GM18502 (cell line): Measurements from ENCODE around the gene ANO2.

Source experiments
- ATAC-seq: cut with Tn5 transposase; IDR thresholded peaks from one replicate; pipeline ENCODE4 v1.9.1; 2021; ENCODE audit warnings: mild to moderate bottlenecking; ENCODE audit not compliant: unreplicated experiment, poor library complexity

Gene ANO2

DNA sequence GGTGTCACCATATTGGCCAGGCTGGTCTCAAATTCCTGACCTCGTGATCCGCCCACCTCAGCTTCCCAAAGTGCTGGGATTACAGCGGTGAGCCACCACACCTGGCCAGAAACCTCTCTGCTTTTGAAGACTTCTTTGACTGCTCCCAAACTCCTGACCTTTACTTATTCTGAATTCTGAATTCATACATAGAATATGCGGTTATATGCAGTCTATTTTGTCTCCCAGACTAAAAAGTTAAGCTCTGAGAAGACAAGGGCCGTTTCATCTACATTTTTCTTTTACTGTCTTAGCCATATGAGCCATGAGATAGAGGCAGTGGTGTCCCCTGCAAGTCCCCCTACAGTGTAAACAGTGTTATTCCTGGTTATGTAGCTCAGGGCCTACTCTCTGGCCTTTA lies 333.9 kb downstream of the ANO2 start:
- ATAC-seq, result no peak

DNA sequence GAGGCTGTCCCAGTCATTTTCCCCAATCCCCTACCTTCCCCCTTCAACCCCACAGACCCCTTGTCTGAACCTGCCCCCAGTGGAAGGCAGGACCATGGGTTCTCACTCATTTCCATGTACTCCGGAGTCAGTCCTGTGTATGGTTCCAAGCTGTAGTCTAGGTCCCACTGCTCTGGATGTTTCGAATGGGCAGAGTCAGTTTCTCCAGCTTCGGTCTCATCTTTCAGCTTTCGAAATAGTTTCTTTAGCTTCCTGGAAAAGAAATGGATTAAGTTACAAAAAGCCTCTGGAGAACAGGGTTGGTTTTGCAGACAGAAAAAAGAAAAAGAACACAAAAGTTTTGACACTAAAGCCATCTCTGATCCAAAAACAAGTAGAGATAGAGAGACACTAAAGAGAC lies 345.7 kb downstream of the ANO2 start:
- ATAC-seq, result no peak

DNA sequence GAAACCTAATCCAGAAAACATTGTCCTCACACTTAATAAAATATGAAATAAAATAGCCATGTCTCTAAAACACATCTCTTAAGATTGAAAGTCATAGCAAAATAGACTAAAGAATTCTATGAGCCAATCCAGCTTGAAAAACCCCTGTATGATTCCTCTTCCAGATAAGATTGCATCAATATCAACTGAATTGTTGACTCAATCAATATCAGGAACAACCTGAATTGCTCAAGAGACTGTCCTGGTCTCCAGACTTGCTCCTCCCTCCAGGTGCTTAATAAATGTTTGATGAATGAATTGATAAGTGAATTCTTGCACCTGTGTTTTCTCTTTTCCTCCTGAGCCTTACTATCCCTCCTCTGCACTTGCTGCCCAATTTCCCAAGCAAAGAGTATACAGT lies 351.1 kb downstream of the ANO2 start:
- ATAC-seq, result no peak

- ATAC-seq, result no peak
Measured at GRCh38 chr12:5593086-5593485, 352.0 kb downstream of the ANO2 start.

DNA sequence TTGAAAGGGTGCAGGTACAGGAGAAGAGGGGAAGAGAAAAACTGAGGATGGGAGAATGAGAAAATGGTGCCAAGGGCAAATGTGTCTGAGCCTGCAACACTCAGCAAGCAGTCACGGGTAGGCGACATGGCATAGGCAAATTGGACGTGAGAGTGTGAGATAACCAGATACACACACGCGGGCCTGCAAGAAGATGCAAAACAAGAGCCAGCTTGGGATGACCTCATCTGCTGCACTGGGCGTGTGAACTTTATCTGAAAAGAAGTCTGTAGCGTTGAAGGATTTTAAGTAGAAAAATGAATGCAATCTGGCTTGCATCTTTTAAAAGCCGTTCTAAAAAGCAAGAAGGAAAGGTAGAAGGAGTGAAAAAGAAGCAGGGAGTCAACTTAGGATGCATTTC lies 352.7 kb downstream of the ANO2 start:
- ATAC-seq, result no peak

GRCh38 chr12:5590316-5590715 lies 354.7 kb downstream of the ANO2 start:
- no peak for ATAC-seq

DNA sequence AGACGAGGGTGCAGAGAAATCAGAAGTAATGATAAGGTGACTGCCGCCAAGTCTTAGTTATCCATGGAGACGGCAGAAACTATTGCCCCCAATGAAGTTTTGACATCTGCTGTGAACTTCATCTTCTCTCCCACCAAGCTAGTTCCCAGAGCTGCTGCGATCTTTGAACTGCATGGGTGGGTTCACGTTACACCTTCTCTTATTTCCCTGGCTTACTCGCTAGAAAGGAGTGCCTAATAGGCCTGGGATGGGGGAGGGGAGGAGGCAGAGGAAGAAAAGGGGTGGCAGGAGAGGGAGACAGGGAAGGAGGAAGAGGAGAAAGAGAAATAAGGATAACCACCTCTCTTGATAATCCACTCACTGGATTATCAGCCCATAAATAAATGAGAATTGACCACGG lies 356.0 kb downstream of the ANO2 start:
- no peak for ATAC-seq

GRCh38 chr12:5588591-5588990 lies 356.5 kb downstream of the ANO2 start:
- ATAC-seq, result no peak

DNA sequence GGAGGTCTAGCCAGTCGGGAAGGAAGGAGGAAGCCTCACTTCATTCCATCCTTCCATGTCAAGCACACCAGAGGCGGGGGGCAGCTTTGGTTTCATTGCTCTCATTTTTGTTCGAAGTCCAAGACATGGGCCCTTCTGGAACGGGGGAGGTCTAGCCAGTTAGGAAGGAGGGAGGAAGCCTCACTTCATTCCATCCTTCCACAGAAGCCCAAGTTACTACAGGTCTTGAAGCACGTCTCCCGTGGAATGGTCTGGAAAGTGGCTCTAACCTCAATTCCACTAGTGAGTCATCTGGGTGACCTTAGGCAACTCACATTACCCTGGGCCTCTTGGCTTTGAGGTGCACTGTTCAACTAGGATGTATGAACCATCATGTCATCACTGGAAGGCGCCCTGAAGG lies 356.9 kb downstream of the ANO2 start:
- ATAC-seq, result no peak

- ATAC-seq, result no peak
Measured at GRCh38 chr12:5587711-5588121, 357.3 kb downstream of the ANO2 start.

DNA sequence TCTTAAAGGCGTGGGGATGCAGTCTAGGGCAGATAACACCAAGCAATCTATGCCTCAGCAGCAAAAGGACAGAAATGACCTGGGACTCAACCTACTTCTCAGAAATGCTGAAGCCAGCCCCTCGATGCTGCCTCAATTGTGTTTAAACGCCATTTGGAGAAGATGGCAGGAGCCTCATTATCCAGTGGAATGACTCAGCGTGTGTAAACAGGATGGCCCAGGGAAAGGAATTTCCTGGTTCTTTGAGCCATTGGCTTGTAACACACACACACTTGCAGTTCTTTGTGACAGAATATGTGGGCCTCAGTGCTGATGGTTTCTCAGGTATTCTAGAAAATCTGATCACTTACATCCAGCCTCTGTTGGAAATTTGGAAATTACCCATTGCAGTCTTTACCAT lies 358.9 kb downstream of the ANO2 start:
- ATAC-seq, result no peak

DNA sequence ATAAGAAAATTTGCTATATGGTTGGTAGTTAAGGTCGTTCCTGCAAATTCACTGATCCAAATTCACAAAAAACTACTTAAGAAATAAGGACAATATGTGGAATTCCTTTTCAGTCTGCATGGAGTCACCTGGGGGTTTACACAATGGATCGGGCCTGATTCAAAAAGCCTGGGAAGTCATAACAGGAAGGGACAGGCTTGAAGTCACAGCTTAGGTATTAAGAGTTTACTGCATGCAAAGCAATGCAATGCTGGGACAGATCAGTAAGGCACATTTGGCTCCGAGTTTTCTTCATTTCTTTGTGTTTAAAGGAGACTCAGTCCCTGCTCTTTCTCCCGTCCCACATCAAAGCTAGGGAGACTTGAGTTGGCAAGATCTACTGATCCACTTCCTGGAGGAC lies 359.9 kb downstream of the ANO2 start:
- no peak for ATAC-seq

DNA sequence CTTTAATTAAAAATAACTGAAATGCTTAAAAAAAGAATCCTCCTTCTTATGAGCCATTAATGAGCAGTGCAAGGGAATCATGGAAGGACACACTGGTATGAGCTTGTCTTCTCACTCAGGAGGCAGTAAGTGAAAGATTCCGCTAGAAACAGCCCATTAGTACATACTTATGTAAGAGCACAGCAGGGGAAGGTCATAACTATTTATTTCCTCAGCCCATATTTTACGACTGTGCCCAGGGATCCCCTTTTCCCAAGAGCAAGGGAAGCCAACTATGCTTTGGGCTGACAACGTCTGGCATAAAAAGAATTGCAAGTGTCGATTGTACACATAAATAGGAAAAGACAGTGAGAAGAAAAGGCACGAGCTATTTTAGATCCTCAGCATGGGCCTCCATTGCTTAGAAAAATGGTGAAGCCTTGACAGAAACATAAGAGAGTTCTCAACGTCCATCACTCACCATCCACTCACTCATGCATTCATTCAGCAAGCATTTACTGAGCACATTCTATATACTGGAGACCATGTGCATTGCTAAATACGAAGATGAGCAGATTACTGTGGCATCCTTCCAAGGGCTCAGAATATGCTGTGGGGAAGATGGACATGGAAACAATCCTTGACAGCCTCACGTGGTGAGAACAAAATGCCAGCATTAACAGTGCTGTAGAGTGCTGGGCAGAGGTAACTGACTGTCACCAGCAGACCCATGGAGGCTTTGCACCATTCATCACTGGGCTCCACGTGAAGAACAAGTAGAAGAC lies 360.5 kb downstream of the ANO2 start:
- ATAC-seq, result no peak

DNA sequence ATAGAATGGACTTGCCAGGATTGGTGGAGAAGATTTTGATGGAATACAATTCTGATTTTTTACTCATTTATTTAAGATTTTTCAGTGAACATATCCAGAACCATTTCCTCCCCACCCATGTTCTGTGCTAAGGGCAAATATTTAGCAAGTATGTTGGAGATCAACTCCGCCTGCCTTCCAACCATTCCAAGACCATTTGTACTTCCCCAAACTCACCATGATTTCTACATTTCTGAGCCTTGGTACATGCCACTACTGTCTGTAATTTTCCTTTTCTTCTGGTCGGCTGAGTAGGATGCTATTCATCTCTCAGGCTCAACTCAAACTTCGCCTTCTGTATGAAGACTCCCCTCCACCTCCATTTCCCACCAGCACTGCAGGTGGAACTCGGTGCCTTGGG lies 362.5 kb downstream of the ANO2 start:
- no peak for ATAC-seq

GRCh38 chr12:5582018-5582417 lies 363.0 kb downstream of the ANO2 start:
- no peak for ATAC-seq

- no peak for ATAC-seq
Measured at GRCh38 chr12:5581616-5582015, 363.4 kb downstream of the ANO2 start.

DNA sequence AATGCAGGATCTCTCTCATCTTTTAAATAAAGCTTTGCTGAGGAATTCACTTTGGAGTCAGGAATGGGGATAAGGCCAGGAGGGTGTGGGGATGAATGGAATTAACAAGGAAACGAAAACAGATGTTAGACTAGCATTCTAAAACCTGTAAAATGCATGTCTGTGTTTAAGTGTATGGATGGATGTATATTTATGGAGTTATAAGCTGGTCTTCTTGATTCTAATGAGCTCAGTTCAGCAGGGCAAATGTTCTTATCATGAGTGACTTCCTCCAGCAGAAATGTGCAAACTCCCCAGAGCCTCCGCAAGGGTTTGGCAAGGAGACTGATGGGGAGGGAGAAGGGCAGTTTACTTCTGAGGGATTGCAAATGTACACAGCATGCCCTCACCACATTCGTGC lies 364.0 kb downstream of the ANO2 start:
- ATAC-seq, result no peak

DNA sequence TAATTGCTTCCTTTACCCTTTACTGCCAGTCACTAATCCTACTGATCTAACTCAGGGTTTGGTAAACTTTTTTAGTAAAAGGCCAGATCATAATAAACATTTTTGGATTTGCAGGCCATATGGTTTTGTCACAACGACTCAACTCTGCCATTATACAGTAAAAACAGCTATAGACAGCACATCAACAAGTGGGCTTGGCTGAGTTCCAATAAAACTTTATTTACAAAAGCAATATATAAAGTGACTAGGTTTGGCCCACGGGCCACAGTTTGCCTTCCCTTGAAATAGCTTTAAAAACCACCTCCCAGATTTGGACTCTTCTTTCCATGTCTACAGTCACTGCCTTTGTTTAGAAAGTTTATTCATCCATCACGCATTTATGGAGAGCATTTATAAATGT lies 366.3 kb downstream of the ANO2 start:
- no peak for ATAC-seq

GRCh38 chr12:5577741-5578140 lies 367.3 kb downstream of the ANO2 start:
- no peak for ATAC-seq

DNA sequence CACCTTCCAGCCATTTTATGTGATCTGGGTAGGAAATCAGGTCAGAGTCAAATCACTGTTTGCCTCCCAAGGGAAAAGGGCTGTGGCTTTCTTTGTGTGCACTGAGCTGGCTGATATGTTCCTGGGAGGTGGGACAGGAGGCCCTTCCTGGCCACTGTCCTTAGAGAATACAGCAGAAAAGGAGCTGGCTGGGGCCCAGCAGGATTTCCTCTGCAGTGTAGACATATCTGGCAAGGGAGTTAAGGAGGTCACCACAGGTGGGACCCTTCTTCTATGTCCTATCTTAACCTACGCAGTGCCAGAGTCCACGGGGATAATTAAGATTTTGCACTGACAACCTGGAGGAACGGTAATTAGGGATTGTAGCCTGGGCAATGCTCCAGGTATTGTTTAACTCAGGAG lies 367.8 kb downstream of the ANO2 start:
- no peak for ATAC-seq

DNA sequence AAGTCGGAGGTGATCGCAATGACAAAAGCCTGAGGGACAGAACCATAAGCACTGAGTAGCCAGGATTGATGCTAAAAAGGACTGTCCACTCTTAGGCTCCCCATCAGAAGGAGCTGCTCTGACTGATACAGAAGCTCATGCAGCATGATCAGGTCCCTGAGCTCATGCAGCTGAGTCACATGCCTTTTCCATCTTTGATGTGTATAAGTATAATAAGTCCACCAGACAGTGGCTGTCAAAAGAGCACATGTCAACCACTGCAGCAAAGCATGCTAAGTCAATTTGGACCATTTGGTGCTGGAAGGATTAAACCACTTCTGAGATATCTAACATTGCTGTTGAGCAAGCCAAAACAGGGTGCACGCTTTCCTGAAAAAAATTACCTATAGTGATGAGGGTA lies 369.1 kb downstream of the ANO2 start:
- ATAC-seq, result no peak

DNA sequence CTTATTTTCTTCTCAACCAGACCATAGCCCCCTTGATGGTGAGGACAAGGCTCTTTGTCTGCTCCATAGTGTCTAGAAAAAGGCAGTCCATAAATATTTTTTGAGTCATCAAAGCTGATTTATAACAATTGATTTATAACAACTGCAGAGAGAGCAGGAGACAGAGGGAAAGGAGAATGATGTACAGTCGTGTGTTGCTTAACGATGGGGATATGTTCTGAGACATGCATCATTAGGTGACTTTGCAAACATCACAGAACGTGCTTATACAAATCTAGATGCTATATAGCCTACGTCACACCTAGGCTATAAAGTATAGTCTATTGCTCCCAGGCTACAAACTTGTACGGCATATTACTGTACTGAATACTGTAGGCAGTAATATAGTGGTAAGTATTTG lies 369.8 kb downstream of the ANO2 start:
- ATAC-seq, result no peak

DNA sequence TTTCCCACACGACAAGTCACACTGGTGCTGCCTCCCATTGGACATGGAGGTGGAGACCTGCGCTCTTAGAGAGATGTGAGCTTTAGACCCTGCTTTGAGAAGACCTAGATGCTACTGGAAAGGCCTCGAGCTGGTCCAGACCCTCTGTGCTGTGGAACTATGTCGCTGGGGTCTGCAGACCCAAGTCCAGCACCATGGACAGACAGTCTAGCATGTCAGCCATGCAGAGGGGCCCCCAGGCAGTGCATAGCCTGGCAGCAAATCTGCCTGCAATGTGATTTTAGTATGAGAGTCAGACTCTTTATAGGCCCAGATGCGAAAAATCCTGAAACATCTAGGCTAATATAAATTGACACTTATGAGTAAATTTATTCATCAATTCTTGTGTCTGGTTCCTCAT lies 371.7 kb downstream of the ANO2 start:
- ATAC-seq, result no peak
